ENCODE data around the gene SNRPB2. TPM values are rescaled to one million over a fixed set of nuclear protein-coding genes. Genes with fewer than 3 reads are reported as not detected.

Gene SNRPB2
- total RNA-seq, 1 experiment from 2014 or later: 89.7 TPM

GRCh38 chr20:16752901-16753300 lies 23.1 kb downstream of the SNRPB2 start:
- Histone ChIP-seq H3K9me3 (ENCODE audit: low read length) (no peaks in the 10 kb centered on the region), H3K9me2 (replicated peaks; ENCODE audit: low read length) (no peaks in the 10 kb centered on the region), H3K27ac (ENCODE audit: low read length) (no peak overlapping the region), H3K4me2 (ENCODE audit: low read length) (no peak overlapping the region), H3K9ac (ENCODE audit: low read length) (no peak overlapping the region), H3K36me3 (ENCODE audit: low read depth, low read length) (no peaks in the 10 kb centered on the region), H3K4me1 (ENCODE audit: insufficient read depth, low read length) (no peaks in the 10 kb centered on the region), H2AFZ (ENCODE audit: low read length) (no peak overlapping the region), H3K79me2 (ENCODE audit: low read length) (no peaks in the 10 kb centered on the region), H4K20me1 (ENCODE audit: low read length) (no peaks in the 10 kb centered on the region), H3K27me3 (ENCODE audit: low read length) (peaks cover 12% of the 10 kb centered on the region; the same call in 1 of the 2 replicates), H3K4me3 (ENCODE audit: low read length) (no peak overlapping the region), H3F3A (ENCODE audit: low read length, unreplicated experiment) (no peaks in the 10 kb centered on the region)
- DNase-seq (no peak), ATAC-seq (no peak)
- ChIA-PET POLR2A (ENCODE audit: unreplicated experiment) (no interaction called here), CTCF (no interaction called here)
- no peak for TF ChIP-seq EZH2 (IDR thresholded peaks at IDR 0.05; ENCODE audit: low read length, unreplicated experiment)
- no peak for TF ChIP-seq CTCF (conservative IDR thresholded peaks at IDR 0.05; ENCODE audit: low read depth, low read length)
- no peak for TF ChIP-seq EZH2phosphoT487 (IDR thresholded peaks at IDR 0.05; ENCODE audit: borderline replicate concordance, low read length)
- intact Hi-C loops (cut with micrococcal nuclease): no loop called here
- BruUV-seq (replicated peaks): no TSS peak

GRCh38 chr20:16758454-16759180 lies 28.8 kb downstream of the SNRPB2 start:
- H4K20me1 ChIP-seq (ENCODE audit: low read length): no peaks in the 10 kb centered on the region
- H3K79me2 ChIP-seq (ENCODE audit: low read length): no peaks in the 10 kb centered on the region
- H3K9me3 ChIP-seq (ENCODE audit: low read length): no peaks in the 10 kb centered on the region
- no peak overlapping the region for H3K27ac ChIP-seq (ENCODE audit: low read length)
- ChIA-PET POLR2A (ENCODE audit: unreplicated experiment) (no interaction called here), CTCF (no interaction called here)
- no peak for DNase-seq
- no peak for TF ChIP-seq CTCF (conservative IDR thresholded peaks at IDR 0.05; ENCODE audit: low read depth, low read length)
- TF ChIP-seq EZH2phosphoT487 (IDR thresholded peaks at IDR 0.05; ENCODE audit: borderline replicate concordance, low read length): no peak
- no peak for TF ChIP-seq EZH2 (IDR thresholded peaks at IDR 0.05; ENCODE audit: low read length, unreplicated experiment)
- peaks cover 14% of the 10 kb centered on the region for H3K4me1 ChIP-seq (ENCODE audit: insufficient read depth, low read length)
- no peaks in the 10 kb centered on the region for H3K27me3 ChIP-seq (ENCODE audit: low read length)
- intact Hi-C loops (cut with micrococcal nuclease): no loop called here
- no peaks in the 10 kb centered on the region for H3K36me3 ChIP-seq (ENCODE audit: low read depth, low read length)
- H3K4me3 ChIP-seq (ENCODE audit: low read length): no peak overlapping the region
- no peak for ATAC-seq
- peak overlapping the region; percentile 2; the same call in 1 of the 2 replicates for H2AFZ ChIP-seq (ENCODE audit: low read length)
- no TSS peak for BruUV-seq (replicated peaks)
- H3K4me2 ChIP-seq (ENCODE audit: low read length): no peak overlapping the region
- no peak overlapping the region for H3K9ac ChIP-seq (ENCODE audit: low read length)
- no peaks in the 10 kb centered on the region for H3K9me2 ChIP-seq (replicated peaks; ENCODE audit: low read length)
- no peaks in the 10 kb centered on the region for H3F3A ChIP-seq (ENCODE audit: low read length, unreplicated experiment)

GRCh38 chr20:16759181-16759563 lies 29.3 kb downstream of the SNRPB2 start:
- H3K27ac ChIP-seq (ENCODE audit: low read length): no peak overlapping the region
- POLR2A ChIA-PET (ENCODE audit: unreplicated experiment): no interaction called here

More at GRCh38 chr20:16759181-16759563, 29.3 kb downstream of the SNRPB2 start:
- Histone ChIP-seq H3K9ac (ENCODE audit: low read length) (no peak overlapping the region), H4K20me1 (ENCODE audit: low read length) (no peaks in the 10 kb centered on the region), H3K9me3 (ENCODE audit: low read length) (no peaks in the 10 kb centered on the region), H3K4me3 (ENCODE audit: low read length) (no peak overlapping the region), H3K9me2 (replicated peaks; ENCODE audit: low read length) (no peaks in the 10 kb centered on the region), H3F3A (ENCODE audit: low read length, unreplicated experiment) (no peaks in the 10 kb centered on the region), H3K27me3 (ENCODE audit: low read length) (no peaks in the 10 kb centered on the region), H3K79me2 (ENCODE audit: low read length) (no peaks in the 10 kb centered on the region), H3K4me1 (ENCODE audit: insufficient read depth, low read length) (peaks cover 16% of the 10 kb centered on the region), H3K36me3 (ENCODE audit: low read depth, low read length) (no peaks in the 10 kb centered on the region), H2AFZ (ENCODE audit: low read length) (no peak overlapping the region), H3K4me2 (ENCODE audit: low read length) (no peak overlapping the region)
- BruUV-seq (replicated peaks): no TSS peak
- no peak for TF ChIP-seq CTCF (conservative IDR thresholded peaks at IDR 0.05; ENCODE audit: low read depth, low read length)
- no peak for TF ChIP-seq EZH2phosphoT487 (IDR thresholded peaks at IDR 0.05; ENCODE audit: borderline replicate concordance, low read length)
- TF ChIP-seq EZH2 (IDR thresholded peaks at IDR 0.05; ENCODE audit: low read length, unreplicated experiment): no peak
- CTCF ChIA-PET: no interaction called here
- DNase-seq (no peak), ATAC-seq (no peak)
- intact Hi-C loops (cut with micrococcal nuclease): no loop called here

Measured in PC-3 (cell line).